A549 (cell line): ENCODE measurements around the gene BSPRY. TPM values are rescaled to one million over a fixed set of nuclear protein-coding genes. Genes with fewer than 3 reads are reported as not detected.

ENCODE experiments used
- ATAC-seq, 2 experiments: fragments of 200-7000 bp in 1 of 2; fragments of >200 bp in 1 of 2; cut with Nextera tagmentation in 1 of 2; cut with Tn5 transposase in 1 of 2; 3 replicates each; pipeline versions ENCODE4 v1.8.0 to v1.9.1; 2018 to 2020; ENCODE audit warnings: mild to moderate bottlenecking in 1 of 2, moderate library complexity in 1 of 2
- CTCF ChIA-PET: fragments of 300-600 bp; sonication (Branson Sonifier 250); formaldehyde crosslinking; extraction: SDS; loops from one replicate; lab custom pipeline; 2021; ENCODE audit warnings: antibody characterized with exemption, inconsistent platforms; lab: Yijun Ruan, JAX
- POLR2A ChIA-PET: fragments of 350-600 bp; formaldehyde crosslinking; extraction: SDS; loops from one replicate; lab custom pipeline; 2021; ENCODE audit warnings: antibody characterized with exemption, inconsistent platforms; lab: Yijun Ruan, JAX
- DNase-seq, 2 experiments: peaks; one replicate each; pipeline versions ENCODE4 v3.0.0 to v3.0.0-alpha.2; 2011 to 2016; ENCODE audit warnings: low read depth in 1 of 2, low spot score in 1 of 2
- FAIRE-seq: peaks from 2 replicates; lab custom pipeline; 2011; peaks lifted over from hg19 to GRCh38; lab: Jason Lieb, UNC
- H3K27ac ChIP-seq, 2 experiments: fragments of >200 bp; sonication (Bioruptor Twin); formaldehyde crosslinking; 3 replicates each; pipeline ENCODE4 v1.5.1; 2016 to 2017
- H3K4me1 ChIP-seq: fragments of >200 bp; sonication (Bioruptor Twin); formaldehyde crosslinking; 3 replicates; pipeline ENCODE4 v1.6.1; 2016
- H3K4me2 ChIP-seq: fragments of >200 bp; sonication (Bioruptor Twin); formaldehyde crosslinking; 3 replicates; pipeline ENCODE4 v1.6.1; 2016
- H3K4me3 ChIP-seq: fragments of >200 bp; sonication (Bioruptor Twin); formaldehyde crosslinking; 3 replicates; pipeline ENCODE4 v1.5.1; 2016
- H3K9me3 ChIP-seq: fragments of >200 bp; sonication (Bioruptor Twin); formaldehyde crosslinking; 3 replicates; pipeline ENCODE4 v1.6.1; 2016
- ATOH8 ChIP-seq: fragments of 250-450 bp; sonication (Bioruptor Pico); IDR thresholded peaks from 2 replicates; pipeline ENCODE4 v1.5.0; 2020; ENCODE audit warnings: low read depth, mild to moderate bottlenecking, moderate library complexity
- BHLHE40 ChIP-seq: IDR thresholded peaks from 2 replicates; pipeline ENCODE4 v1.6.1; 2012; ENCODE audit warnings: low read depth, low read length, inconsistent platforms
- CBX2 ChIP-seq: fragments of 200-600 bp; sonication (generic); IDR thresholded peaks from 2 replicates; pipeline ENCODE4 v1.6.1; 2016; ENCODE audit warnings: low read depth, mild to moderate bottlenecking, borderline replicate concordance
- CBX8 ChIP-seq: fragments of 200-600 bp; sonication (generic); IDR thresholded peaks from 2 replicates; pipeline ENCODE4 v1.6.1; 2016
- E2F6 ChIP-seq: IDR thresholded peaks from 2 replicates; pipeline ENCODE4 v1.6.1; 2012; ENCODE audit warnings: low read depth, borderline replicate concordance
- ESRRA ChIP-seq: fragments of 150-350 bp; IDR thresholded peaks from 2 replicates; pipeline ENCODE4 v1.6.1; 2014; ENCODE audit warnings: mild to moderate bottlenecking, low read length, borderline replicate concordance
- FOXS1 ChIP-seq: fragments of 250-450 bp; sonication (Bioruptor Pico); IDR thresholded peaks from 2 replicates; pipeline ENCODE4 v1.5.0; 2020; ENCODE audit warnings: mild to moderate bottlenecking, moderate library complexity
- HOXB13 ChIP-seq: fragments of 250-450 bp; sonication (Bioruptor Pico); IDR thresholded peaks from 2 replicates; pipeline ENCODE4 v1.5.0; 2020; ENCODE audit warnings: low read depth, mild to moderate bottlenecking, moderate library complexity
- HOXB5 ChIP-seq: fragments of 250-450 bp; sonication (Bioruptor Pico); IDR thresholded peaks from 2 replicates; pipeline ENCODE4 v1.5.0; 2020; ENCODE audit warnings: mild to moderate bottlenecking, moderate library complexity
- JUN ChIP-seq, 2 experiments: fragments of >200 bp; sonication (Bioruptor Twin); formaldehyde crosslinking; IDR thresholded peaks; 2 replicates in 1 of 2; 3 replicates in 1 of 2; pipeline ENCODE4 v1.6.1; 2016 to 2017
- JUNB ChIP-seq: fragments of >200 bp; sonication (Bioruptor Twin); formaldehyde crosslinking; IDR thresholded peaks from 2 replicates; pipeline ENCODE4 v1.6.1; 2016
- KDM5A ChIP-seq: fragments of 200-600 bp; sonication (generic); IDR thresholded peaks from 2 replicates; pipeline ENCODE4 v1.6.1; 2016; ENCODE audit warnings: antibody characterized with exemption, mild to moderate bottlenecking
- MAZ ChIP-seq: fragments of 150-350 bp; IDR thresholded peaks from 2 replicates; pipeline ENCODE4 v1.6.1; 2014; ENCODE audit warnings: antibody characterized with exemption, low read depth, low read length, borderline replicate concordance
- MYC ChIP-seq: IDR thresholded peaks from 2 replicates; pipeline ENCODE4 v1.6.1; 2012; ENCODE audit warnings: mild to moderate bottlenecking, inconsistent platforms, low read length, improper control_type of control experiment, borderline replicate concordance
- RAD21 ChIP-seq, 2 experiments: fragments of >200 bp in 1 of 2; sonication (Bioruptor Twin) in 1 of 2; formaldehyde crosslinking in 1 of 2; IDR thresholded peaks in 1 of 2; conservative IDR thresholded peaks in 1 of 2; 2 replicates in 1 of 2; 3 replicates in 1 of 2; pipeline ENCODE4 v1.6.1; 2012 to 2018; ENCODE audit warnings: inconsistent platforms in 1 of 2
- RFX5 ChIP-seq: fragments of 450-650 bp; IDR thresholded peaks from 2 replicates; pipeline ENCODE4 v1.7.1; 2014; ENCODE audit warnings: antibody characterized with exemption, mild to moderate bottlenecking, moderate library complexity
- SREBF2 ChIP-seq: fragments of 450-650 bp; IDR thresholded peaks from 2 replicates; pipeline ENCODE4 v1.6.1; 2014; ENCODE audit warnings: mild to moderate bottlenecking, moderate library complexity
- TFCP2L1 ChIP-seq: fragments of 250-450 bp; sonication (Bioruptor Pico); IDR thresholded peaks from 2 replicates; pipeline ENCODE4 v1.5.0; 2021; ENCODE audit warnings: mild to moderate bottlenecking
- ZC3H11A ChIP-seq: fragments of 450-650 bp; IDR thresholded peaks from 2 replicates; pipeline ENCODE4 v1.6.1; 2014; ENCODE audit warnings: antibody characterized with exemption, mild to moderate bottlenecking
- ZFP36 ChIP-seq: fragments of 450-650 bp; IDR thresholded peaks from 2 replicates; pipeline ENCODE4 v1.6.1; 2014; ENCODE audit warnings: borderline replicate concordance; ENCODE audit not compliant: partially characterized antibody
- WGBS: methylation state at CpG from one replicate; pipeline ENCODE4 v1.1.6; 2017; ENCODE audit errors: missing lambda C conversion rate; 5-methylcytosine and 5-hydroxymethylcytosine counted together
- polyA plus RNA-seq, 4 experiments: library from polyadenylated mRNA; depleted of rRNA in 3 of 4; stranded (reverse); fragments of >200 nt; fragmentation: RNase III in 1 of 4; extraction: RNeasy Plus Mini Kit Qiagen cat#74134 plus additional on column Dnase treatment in 1 of 4; gene quantifications; 2 replicates in 3 of 4; 3 replicates in 1 of 4; pipeline ENCODE4 v1.2.3, GENCODE V29; 2011 to 2017
- TF ChIP-seq, protein P1 (sequence below): fragments of 250-450 bp; sonication (Bioruptor Pico); IDR thresholded peaks from 2 replicates; pipeline ENCODE4 v1.5.0; 2021; ENCODE audit warnings: mild to moderate bottlenecking, moderate library complexity, borderline replicate concordance
- TF ChIP-seq, protein P2 (sequence below): fragments of 200-600 bp; sonication (generic); IDR thresholded peaks from 2 replicates; pipeline ENCODE4 v1.6.1; 2016; ENCODE audit warnings: antibody characterized with exemption, mild to moderate bottlenecking, moderate library complexity

The BSPRY gene
- polyA plus RNA-seq, 2 of the 4 experiments (the other 2 are of a cell fraction) = 0.05 to 0.06 TPM

DNA sequence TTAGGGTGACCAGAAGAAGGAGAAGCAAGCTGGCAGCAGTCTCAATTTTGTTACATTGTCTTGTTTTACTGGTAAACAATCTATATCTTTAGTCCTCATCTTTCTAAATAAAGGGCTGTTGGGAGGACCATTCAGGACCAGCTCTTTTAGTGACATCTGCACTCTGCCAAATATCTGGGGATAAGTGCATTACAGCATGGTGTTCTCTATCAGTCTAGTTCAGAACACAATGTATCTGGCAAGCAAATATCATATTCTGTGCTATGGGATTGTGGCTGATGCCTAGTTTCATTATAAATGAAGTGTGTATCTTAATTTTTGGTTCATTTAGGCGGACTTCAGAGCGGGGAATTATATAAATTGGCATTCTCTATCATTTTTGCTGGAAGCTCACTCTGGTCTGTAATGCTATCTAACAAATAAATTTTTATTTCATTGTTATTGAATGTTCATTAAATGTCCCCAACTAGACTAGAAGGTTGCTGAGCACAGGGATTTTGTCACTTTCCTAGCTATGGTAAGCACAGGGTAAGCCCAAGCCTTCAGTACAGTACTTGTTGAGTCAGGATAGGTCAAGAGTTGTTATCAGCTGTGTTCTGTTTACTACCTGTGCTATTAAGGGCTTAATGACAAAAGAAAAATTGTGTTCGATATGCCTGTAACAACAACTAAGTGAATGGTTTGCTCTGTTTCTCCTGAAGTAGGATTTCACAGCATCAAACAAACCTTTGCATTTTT lies 21.1 kb upstream of the BSPRY start:
- CTCF ChIA-PET = interaction anchor here (1.2 to 3.1 kb wide), 6 partner anchors 11 to 78 kb away, joined by 3 to 10 read pairs (median 5); partner anchors contain the start of gene ALAD
- Histone ChIP-seq H3K27ac (no peak overlapping the region), H3K4me3 (no peak overlapping the region), H3K9me3 (no peaks in the 10 kb centered on the region), H3K4me1 (no peaks in the 10 kb centered on the region), H3K4me2 (no peak overlapping the region)
- WGBS = 82% methylated on average over 3 of the region's 3 CpGs
- TF ChIP-seq HOXB13 (CRISPR knock-in tag) (no peak), RAD21 (conservative IDR thresholded peaks at IDR 0.05 in 1 of 2, IDR thresholded peaks at IDR 0.05 in 1 of 2) (no peak), E2F6 (no peak), SREBF2 (no peak), ZFP36 (no peak), HOXB5 (CRISPR knock-in tag) (no peak), CBX2 (no peak), ATOH8 (no peak), MYC (no peak), RFX5 (no peak), JUNB (no peak), CBX8 (no peak), KDM5A (no peak), FOXS1 (CRISPR knock-in tag) (no peak)
- TF ChIP-seq, protein P1, sequence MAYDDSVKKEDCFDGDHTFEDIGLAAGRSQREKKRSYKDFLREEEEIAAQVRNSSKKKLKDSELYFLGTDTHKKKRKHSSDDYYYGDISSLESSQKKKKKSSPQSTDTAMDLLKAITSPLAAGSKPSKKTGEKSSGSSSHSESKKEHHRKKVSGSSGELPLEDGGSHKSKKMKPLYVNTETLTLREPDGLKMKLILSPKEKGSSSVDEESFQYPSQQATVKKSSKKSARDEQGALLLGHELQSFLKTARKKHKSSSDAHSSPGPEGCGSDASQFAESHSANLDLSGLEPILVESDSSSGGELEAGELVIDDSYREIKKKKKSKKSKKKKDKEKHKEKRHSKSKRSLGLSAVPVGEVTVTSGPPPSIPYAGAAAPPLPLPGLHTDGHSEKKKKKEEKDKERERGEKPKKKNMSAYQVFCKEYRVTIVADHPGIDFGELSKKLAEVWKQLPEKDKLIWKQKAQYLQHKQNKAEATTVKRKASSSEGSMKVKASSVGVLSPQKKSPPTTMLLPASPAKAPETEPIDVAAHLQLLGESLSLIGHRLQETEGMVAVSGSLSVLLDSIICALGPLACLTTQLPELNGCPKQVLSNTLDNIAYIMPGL (CRISPR knock-in tag) = no peak
- DNase-seq = no peak
- POLR2A ChIA-PET = no interaction called here
- FAIRE-seq = no peak
- no peak for ATAC-seq

GRCh38 chr9:113331780-113332179 lies 17.6 kb upstream of the BSPRY start:
- CTCF ChIA-PET = interaction anchor here (1.0 kb wide), 1 partner anchor 23 kb away, joined by 5 read pairs; no protein-coding TSS in a partner anchor
- no peaks in the 10 kb centered on the region for H3K4me1 ChIP-seq
- no peaks in the 10 kb centered on the region for H3K9me3 ChIP-seq
- DNase-seq (no peak), FAIRE-seq (no peak), ATAC-seq (no peak)
- no peak overlapping the region for H3K4me3 ChIP-seq
- no peak overlapping the region for H3K27ac ChIP-seq
- POLR2A ChIA-PET = no interaction called here
- no peak overlapping the region for H3K4me2 ChIP-seq
- WGBS = 55% methylated on average over 4 of the region's 4 CpGs
- TF ChIP-seq BHLHE40 (no peak), ESRRA (no peak), ZC3H11A (no peak), TFCP2L1 (CRISPR knock-in tag) (no peak), JUN (IDR thresholded peaks at IDR 0.05) (no peak), MAZ (no peak)
- TF ChIP-seq, protein P2, sequence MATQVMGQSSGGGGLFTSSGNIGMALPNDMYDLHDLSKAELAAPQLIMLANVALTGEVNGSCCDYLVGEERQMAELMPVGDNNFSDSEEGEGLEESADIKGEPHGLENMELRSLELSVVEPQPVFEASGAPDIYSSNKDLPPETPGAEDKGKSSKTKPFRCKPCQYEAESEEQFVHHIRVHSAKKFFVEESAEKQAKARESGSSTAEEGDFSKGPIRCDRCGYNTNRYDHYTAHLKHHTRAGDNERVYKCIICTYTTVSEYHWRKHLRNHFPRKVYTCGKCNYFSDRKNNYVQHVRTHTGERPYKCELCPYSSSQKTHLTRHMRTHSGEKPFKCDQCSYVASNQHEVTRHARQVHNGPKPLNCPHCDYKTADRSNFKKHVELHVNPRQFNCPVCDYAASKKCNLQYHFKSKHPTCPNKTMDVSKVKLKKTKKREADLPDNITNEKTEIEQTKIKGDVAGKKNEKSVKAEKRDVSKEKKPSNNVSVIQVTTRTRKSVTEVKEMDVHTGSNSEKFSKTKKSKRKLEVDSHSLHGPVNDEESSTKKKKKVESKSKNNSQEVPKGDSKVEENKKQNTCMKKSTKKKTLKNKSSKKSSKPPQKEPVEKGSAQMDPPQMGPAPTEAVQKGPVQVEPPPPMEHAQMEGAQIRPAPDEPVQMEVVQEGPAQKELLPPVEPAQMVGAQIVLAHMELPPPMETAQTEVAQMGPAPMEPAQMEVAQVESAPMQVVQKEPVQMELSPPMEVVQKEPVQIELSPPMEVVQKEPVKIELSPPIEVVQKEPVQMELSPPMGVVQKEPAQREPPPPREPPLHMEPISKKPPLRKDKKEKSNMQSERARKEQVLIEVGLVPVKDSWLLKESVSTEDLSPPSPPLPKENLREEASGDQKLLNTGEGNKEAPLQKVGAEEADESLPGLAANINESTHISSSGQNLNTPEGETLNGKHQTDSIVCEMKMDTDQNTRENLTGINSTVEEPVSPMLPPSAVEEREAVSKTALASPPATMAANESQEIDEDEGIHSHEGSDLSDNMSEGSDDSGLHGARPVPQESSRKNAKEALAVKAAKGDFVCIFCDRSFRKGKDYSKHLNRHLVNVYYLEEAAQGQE = no peak
- TF ChIP-seq, protein P1 (CRISPR knock-in tag) = no peak
